ENCODE results near the gene OLA1. TPM values are rescaled to one million over a fixed set of nuclear protein-coding genes. Genes with fewer than 3 reads are reported as not detected.

OLA1 gene
- polyA plus RNA-seq, 1 experiment = 148 TPM

DNA sequence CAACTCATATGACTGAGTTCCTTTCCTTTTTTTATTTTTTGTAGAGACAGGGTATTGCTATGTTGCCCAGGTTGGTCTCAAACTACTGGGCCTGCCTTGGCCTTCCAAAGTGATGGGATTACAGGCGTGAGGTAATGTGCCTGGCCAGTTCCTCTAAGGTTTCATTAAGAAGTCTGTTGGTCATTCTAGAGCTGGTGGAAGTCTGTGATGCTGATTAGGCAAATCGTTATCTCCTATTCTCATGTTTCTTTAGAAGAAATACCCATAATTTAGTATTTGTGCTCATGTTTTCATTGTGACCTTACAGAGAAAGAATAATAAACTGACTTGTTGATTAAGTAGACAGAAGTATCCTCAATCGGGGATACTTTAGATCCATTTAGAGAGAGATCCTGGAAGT, 177.0 kb downstream of the OLA1 start:
- CTCF ChIA-PET = interaction anchor here (1.8 kb wide), 1 partner anchor 270 kb away, joined by 4 read pairs; no protein-coding TSS in a partner anchor
- H3K9me3 ChIP-seq (ENCODE audit: control insufficient read depth, insufficient read depth, low read length) = no peaks in the 10 kb centered on the region
- H3K27ac ChIP-seq (ENCODE audit: low read depth, low read length) = no peak overlapping the region
- DNase-seq (ENCODE audit: low read depth, low spot score) = no peak
- TF ChIP-seq, protein P1, sequence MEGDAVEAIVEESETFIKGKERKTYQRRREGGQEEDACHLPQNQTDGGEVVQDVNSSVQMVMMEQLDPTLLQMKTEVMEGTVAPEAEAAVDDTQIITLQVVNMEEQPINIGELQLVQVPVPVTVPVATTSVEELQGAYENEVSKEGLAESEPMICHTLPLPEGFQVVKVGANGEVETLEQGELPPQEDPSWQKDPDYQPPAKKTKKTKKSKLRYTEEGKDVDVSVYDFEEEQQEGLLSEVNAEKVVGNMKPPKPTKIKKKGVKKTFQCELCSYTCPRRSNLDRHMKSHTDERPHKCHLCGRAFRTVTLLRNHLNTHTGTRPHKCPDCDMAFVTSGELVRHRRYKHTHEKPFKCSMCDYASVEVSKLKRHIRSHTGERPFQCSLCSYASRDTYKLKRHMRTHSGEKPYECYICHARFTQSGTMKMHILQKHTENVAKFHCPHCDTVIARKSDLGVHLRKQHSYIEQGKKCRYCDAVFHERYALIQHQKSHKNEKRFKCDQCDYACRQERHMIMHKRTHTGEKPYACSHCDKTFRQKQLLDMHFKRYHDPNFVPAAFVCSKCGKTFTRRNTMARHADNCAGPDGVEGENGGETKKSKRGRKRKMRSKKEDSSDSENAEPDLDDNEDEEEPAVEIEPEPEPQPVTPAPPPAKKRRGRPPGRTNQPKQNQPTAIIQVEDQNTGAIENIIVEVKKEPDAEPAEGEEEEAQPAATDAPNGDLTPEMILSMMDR (IDR thresholded peaks at IDR 0.05; ENCODE audit: low read depth, low read length) = no peak
- POLR2A ChIA-PET = no interaction called here
- no peak overlapping the region for H3K4me3 ChIP-seq (ENCODE audit: low read depth, low read length)
- no peaks in the 10 kb centered on the region for H3K27me3 ChIP-seq (ENCODE audit: control insufficient read depth, insufficient read depth, low read length)

DNA sequence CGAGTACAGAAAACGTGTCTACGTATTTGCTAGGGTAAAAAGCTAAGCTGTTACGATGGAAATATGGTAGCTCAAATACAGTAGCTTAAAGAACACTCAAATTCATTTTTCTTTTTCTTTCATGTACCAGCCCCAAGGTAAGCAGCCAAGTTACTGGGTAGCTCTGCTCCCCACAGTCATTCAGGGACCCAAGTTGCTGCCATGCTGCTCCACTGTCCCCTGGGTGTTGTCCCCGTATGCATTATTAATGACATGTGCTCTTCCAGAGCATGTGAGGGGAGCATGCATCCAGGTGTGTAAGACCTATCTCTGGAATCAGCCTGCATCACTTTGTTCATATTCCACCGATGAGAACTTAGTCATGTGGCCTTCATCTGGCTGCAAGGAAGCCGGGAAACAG, 178.1 kb downstream of the OLA1 start:
- TF ChIP-seq, protein P1 (IDR thresholded peaks at IDR 0.05; ENCODE audit: low read depth, low read length) = no peak
- ChIA-PET POLR2A (no interaction called here), CTCF (interaction anchor here (1.0 kb wide), 1 partner anchor 8 kb away, joined by 3 read pairs; no protein-coding TSS in a partner anchor)
- H3K4me3 ChIP-seq (ENCODE audit: low read depth, low read length) = no peak overlapping the region
- no peak overlapping the region for H3K27ac ChIP-seq (ENCODE audit: low read depth, low read length)
- H3K9me3 ChIP-seq (ENCODE audit: control insufficient read depth, insufficient read depth, low read length) = no peaks in the 10 kb centered on the region
- H3K27me3 ChIP-seq (ENCODE audit: control insufficient read depth, insufficient read depth, low read length) = no peaks in the 10 kb centered on the region
- DNase-seq (ENCODE audit: low read depth, low spot score) = no peak

DNA sequence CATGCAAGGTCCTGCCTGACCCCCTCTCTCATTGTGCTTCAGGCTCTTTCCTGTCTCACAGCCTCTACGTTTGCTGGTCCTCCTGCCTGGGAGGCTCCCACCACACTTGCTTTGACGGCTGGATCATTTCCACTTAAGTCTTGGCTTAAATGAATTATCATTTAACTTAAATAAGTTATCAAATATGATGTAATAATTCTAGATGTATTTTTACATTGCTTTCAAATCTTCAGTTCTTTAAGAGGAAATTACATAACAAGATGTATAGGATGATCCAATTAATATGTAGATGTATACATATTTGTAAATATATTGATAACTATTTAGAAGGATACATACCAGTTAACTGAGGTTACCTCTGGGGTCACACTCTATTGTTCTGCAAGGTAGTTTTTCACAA, 180.5 kb downstream of the OLA1 start:
- ChIA-PET POLR2A (interaction anchor here (0.7 kb wide), 1 partner anchor 176 kb away, joined by 4 read pairs; no protein-coding TSS in a partner anchor), CTCF (no interaction called here)
- Histone ChIP-seq H3K27me3 (ENCODE audit: control insufficient read depth, insufficient read depth, low read length) (no peaks in the 10 kb centered on the region), H3K4me3 (ENCODE audit: low read depth, low read length) (no peak overlapping the region), H3K9me3 (ENCODE audit: control insufficient read depth, insufficient read depth, low read length) (no peaks in the 10 kb centered on the region), H3K27ac (ENCODE audit: low read depth, low read length) (no peak overlapping the region)
- TF ChIP-seq, protein P1 (IDR thresholded peaks at IDR 0.05; ENCODE audit: low read depth, low read length) = no peak
- no peak for DNase-seq (ENCODE audit: low read depth, low spot score)

GRCh38 chr2:174066871-174067270, 181.5 kb downstream of the OLA1 start:
- Histone ChIP-seq H3K27ac (ENCODE audit: low read depth, low read length) (no peak overlapping the region), H3K4me3 (ENCODE audit: low read depth, low read length) (no peak overlapping the region), H3K9me3 (ENCODE audit: control insufficient read depth, insufficient read depth, low read length) (no peaks in the 10 kb centered on the region), H3K27me3 (ENCODE audit: control insufficient read depth, insufficient read depth, low read length) (no peaks in the 10 kb centered on the region)
- TF ChIP-seq, protein P1 (IDR thresholded peaks at IDR 0.05; ENCODE audit: low read depth, low read length) = no peak
- DNase-seq (ENCODE audit: low read depth, low spot score) = no peak
- POLR2A ChIA-PET = no interaction called here
- CTCF ChIA-PET = no interaction called here

DNA sequence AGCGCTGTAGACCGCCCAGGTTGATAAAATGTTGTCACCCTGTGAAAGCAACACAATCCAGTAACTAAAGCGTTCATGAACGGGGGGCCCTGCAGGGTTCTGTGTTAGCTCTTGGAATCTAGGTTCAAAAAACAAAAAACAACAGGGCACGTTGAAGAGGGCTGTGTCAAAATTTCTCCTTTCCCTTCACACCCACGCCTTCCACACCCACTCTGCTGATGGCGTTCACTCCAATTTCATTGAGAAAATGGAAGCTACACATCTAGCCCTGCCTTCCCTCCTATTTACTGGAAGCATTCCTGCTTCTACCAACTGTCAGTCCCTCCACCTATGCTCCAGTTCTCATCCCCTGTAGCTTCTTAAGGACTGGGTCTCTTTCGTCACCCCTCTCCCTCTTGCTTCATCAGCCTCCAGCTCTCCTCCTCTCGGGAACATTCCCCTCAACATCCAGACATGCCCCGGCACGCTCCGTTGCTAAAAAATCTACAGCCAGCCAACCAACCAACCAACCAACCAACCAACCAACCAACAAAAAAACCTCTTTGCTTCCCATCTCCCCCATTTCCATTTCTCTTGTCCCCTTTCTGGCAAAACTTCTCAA, 184.7 kb downstream of the OLA1 start:
- no peaks in the 10 kb centered on the region for H3K9me3 ChIP-seq (ENCODE audit: control insufficient read depth, insufficient read depth, low read length)
- no peak overlapping the region for H3K27ac ChIP-seq (ENCODE audit: low read depth, low read length)
- TF ChIP-seq, protein P1 (IDR thresholded peaks at IDR 0.05; ENCODE audit: low read depth, low read length) = no peak
- ChIA-PET CTCF (interaction anchor here (0.7 kb wide), 1 partner anchor 13 kb away, joined by 6 read pairs; no protein-coding TSS in a partner anchor), POLR2A (no interaction called here)
- H3K4me3 ChIP-seq (ENCODE audit: low read depth, low read length) = no peak overlapping the region
- H3K27me3 ChIP-seq (ENCODE audit: control insufficient read depth, insufficient read depth, low read length) = no peaks in the 10 kb centered on the region
- DNase-seq (ENCODE audit: low read depth, low spot score) = no peak
